GM18502 (cell line): ENCODE results near the gene CLEC5A.
"Not testable (repeated sequence)": the region's sequence is repeated elsewhere in the genome, so short reads cannot be mapped to it uniquely, and the experiment has no call there.

Experiments used
- ATAC-seq: cut with Tn5 transposase; IDR thresholded peaks from one replicate; pipeline ENCODE4 v1.9.1; 2021; ENCODE audit warnings: mild to moderate bottlenecking; ENCODE audit not compliant: unreplicated experiment, poor library complexity

Gene CLEC5A

GRCh38 chr7:141946796-141947195, at the start of gene CLEC5A:
CLEC5A (minus strand) TSS chr7:141946974; CDS start chr7:141946292, 682 bp downstream.
- ATAC-seq: no peak

- ATAC-seq: no peak
Observed at GRCh38 chr7:141993354-141993753, 46.6 kb upstream of the CLEC5A start.

DNA sequence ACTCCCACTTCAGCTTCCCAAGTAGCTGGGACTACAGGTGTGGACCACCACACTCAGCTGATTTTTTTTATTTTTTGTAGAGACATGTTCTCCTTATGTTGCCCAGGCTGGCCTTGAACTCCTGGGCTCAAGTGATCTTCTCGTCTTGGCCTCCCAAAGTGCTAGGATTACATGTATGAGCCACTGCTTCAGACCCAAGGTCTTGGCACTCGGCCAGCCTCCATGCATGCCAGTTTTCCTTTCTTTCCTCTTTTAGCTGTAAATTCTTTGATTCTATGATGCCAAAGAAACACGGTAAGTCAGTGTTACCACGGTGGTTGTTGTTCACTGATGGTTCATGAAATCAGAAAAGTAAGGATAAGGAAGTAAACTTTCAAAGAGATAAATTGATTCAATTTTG, 45.9 kb upstream of the CLEC5A start:
- ATAC-seq: no peak

- no peak for ATAC-seq
Observed at GRCh38 chr7:141992156-141992555, 45.4 kb upstream of the CLEC5A start.

DNA sequence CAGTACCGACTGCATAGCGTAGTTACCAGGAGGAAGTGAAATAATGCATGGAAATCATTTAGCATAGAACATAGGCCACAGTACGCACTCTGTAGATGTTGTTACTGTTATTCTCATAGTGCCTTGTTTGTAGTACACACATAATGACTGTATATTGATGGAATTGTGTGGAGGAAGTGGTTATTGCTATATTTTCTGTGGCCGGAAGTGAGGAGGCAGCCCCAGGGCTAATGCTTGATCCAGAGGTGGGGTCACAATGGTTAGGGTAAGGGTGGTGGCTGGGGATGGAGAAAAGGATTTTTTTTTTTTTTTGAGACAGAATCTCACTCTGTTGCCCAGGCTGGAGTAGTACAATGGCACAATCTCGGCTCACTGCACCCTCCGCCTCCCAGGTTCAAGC, 44.4 kb upstream of the CLEC5A start:
- ATAC-seq: no peak

DNA sequence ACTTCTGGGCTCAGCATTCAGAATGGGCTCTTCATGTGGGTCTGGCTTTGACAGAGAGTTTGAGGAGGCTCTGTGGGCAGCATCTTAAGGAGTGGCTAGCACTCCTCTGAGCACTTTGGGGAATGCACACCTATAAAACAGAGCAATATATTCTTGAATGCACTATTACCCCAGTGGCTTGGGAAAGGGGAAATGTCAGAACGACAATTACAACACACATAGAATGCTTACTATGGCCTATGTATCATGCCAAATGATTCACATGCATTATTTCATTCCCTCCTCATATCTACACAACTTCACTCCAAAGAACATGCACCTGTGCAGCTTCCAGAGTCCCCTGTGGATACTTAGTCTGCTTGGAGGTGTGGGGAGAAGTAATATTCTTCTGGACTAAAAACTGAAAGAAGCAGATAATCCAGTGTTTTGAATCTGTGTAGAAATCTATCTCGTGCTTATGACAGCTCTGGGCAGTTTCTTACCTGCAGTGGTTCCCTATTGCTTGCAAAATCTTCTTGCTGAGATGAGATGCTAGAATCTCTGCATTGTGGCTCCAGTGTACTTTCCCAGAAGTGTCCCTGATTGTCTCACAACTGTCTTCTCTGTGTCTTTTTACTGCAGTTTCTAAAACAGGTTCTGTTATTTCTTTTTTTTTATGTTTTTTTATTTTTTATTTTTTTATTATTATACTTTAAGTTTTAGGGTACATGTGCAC, 43.4 kb upstream of the CLEC5A start:
- ATAC-seq: no peak

- not testable (repeated sequence) for ATAC-seq
Observed at GRCh38 chr7:141987803-141988202, 41.0 kb upstream of the CLEC5A start.

GRCh38 chr7:141986923-141987322, 40.1 kb upstream of the CLEC5A start:
- ATAC-seq: no peak

GRCh38 chr7:141985926-141986325, 39.2 kb upstream of the CLEC5A start:
- ATAC-seq: not testable (repeated sequence)

- no peak for ATAC-seq
Observed at GRCh38 chr7:141979568-141979967, 32.8 kb upstream of the CLEC5A start.

GRCh38 chr7:141978351-141978750, 31.6 kb upstream of the CLEC5A start:
- no peak for ATAC-seq

GRCh38 chr7:141976524-141977245, 29.9 kb upstream of the CLEC5A start:
- ATAC-seq: no peak

- ATAC-seq: peak; percentile 86
Observed at GRCh38 chr7:141975806-141976523, 29.2 kb upstream of the CLEC5A start.

GRCh38 chr7:141974831-141975230, 28.1 kb upstream of the CLEC5A start:
- no peak for ATAC-seq

- ATAC-seq: no peak
Observed at GRCh38 chr7:141973673-141974072, 26.9 kb upstream of the CLEC5A start, which contains the start of gene TAS2R38. TAS2R38 (minus strand) TSS chr7:141973773; CDS start chr7:141973689, 84 bp downstream.

- peak; percentile 96 for ATAC-seq
Observed at GRCh38 chr7:141960687-141961422, 14.1 kb upstream of the CLEC5A start.

- no peak for ATAC-seq
Observed at GRCh38 chr7:141956084-141956483, 9.3 kb upstream of the CLEC5A start.

DNA sequence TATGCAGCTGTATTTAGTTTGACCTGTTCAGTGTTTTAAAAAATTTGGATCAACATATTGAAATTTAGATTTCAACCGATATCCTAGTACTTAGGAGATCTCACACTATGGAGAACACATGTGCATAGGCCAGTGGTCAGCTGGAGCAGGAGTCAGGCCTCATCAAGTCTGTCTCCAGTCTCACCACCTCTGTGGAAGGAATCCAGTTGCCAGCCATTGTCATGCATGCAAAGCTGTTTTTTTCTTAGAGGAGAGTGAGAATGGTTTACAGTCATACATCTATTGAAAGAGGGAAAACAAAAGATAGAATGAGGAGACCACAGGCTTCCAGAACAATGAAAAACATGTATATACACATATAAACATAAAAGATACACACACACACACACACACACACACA, 7.6 kb upstream of the CLEC5A start:
- no peak for ATAC-seq

DNA sequence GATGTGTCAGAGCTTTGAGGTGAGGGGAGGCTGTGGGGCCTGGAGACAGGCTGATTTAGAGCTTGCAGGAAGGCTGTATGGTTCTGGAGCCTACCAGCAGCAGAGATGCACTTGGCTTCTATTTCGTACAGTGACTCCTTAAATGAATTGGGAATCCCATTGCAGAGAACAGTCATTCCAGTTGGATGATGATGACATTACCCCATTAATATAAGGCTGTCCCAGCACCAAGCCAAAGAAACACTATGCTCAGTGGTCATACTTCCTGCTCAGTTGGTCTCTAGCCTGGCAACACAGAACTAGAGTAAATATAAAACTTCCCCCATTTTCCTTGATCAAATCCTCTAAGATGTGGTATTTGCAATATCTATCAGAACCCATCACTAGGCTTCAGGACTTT, 5.7 kb upstream of the CLEC5A start:
- no peak for ATAC-seq

GRCh38 chr7:141950806-141951205, 4.0 kb upstream of the CLEC5A start:
- no peak for ATAC-seq
